ENCODE results near the gene ABR.
"Not testable (repeated sequence)": the region's sequence is repeated elsewhere in the genome, so short reads cannot be mapped to it uniquely, and the experiment has no call there.

Gene ABR

GRCh38 chr17:1053661-1054360, 126.0 kb downstream of the ABR start:
- Histone ChIP-seq H3K4me3 (ENCODE audit: low read length) (no peak overlapping the region), H3K9me3 (replicated peaks; ENCODE audit: low read length) (no peaks in the 10 kb centered on the region), H3K36me3 (ENCODE audit: insufficient read depth, low read length) (peaks cover 39% of the 10 kb centered on the region), H3K4me1 (ENCODE audit: control insufficient read depth, insufficient read depth, low read length) (no peaks in the 10 kb centered on the region), H3K27me3 (ENCODE audit: control insufficient read depth, insufficient read depth, low read length) (no peaks in the 10 kb centered on the region), H3K9ac (ENCODE audit: low read depth, low read length) (no peak overlapping the region), H3K4me2 (ENCODE audit: low read length) (no peak overlapping the region)

- H3K4me3 ChIP-seq (ENCODE audit: low read length): no peak overlapping the region
- H3K27me3 ChIP-seq (ENCODE audit: control insufficient read depth, insufficient read depth, low read length): no peaks in the 10 kb centered on the region
- H3K9me3 ChIP-seq (replicated peaks; ENCODE audit: low read length): no peaks in the 10 kb centered on the region
- H3K4me2 ChIP-seq (ENCODE audit: low read length): no peak overlapping the region
- no peaks in the 10 kb centered on the region for H3K4me1 ChIP-seq (ENCODE audit: control insufficient read depth, insufficient read depth, low read length)
- H3K36me3 ChIP-seq (ENCODE audit: insufficient read depth, low read length): peaks cover 29% of the 10 kb centered on the region
- H3K9ac ChIP-seq (ENCODE audit: low read depth, low read length): no peak overlapping the region
These were observed 128.5 kb downstream of the ABR start for GRCh38 chr17:1050996-1051925.

- no peaks in the 10 kb centered on the region for H3K9me3 ChIP-seq (replicated peaks; ENCODE audit: low read length)
- no peak overlapping the region for H3K4me2 ChIP-seq (ENCODE audit: low read length)
- peaks cover 27% of the 10 kb centered on the region for H3K36me3 ChIP-seq (ENCODE audit: insufficient read depth, low read length)
- no peaks in the 10 kb centered on the region for H3K4me1 ChIP-seq (ENCODE audit: control insufficient read depth, insufficient read depth, low read length)
- no peak overlapping the region for H3K4me3 ChIP-seq (ENCODE audit: low read length)
- no peaks in the 10 kb centered on the region for H3K27me3 ChIP-seq (ENCODE audit: control insufficient read depth, insufficient read depth, low read length)
- H3K9ac ChIP-seq (ENCODE audit: low read depth, low read length): no peak overlapping the region
These were observed 129.4 kb downstream of the ABR start for GRCh38 chr17:1050246-1050995.

GRCh38 chr17:1049446-1050225, 130.1 kb downstream of the ABR start:
- Histone ChIP-seq H3K27me3 (ENCODE audit: control insufficient read depth, insufficient read depth, low read length) (no peaks in the 10 kb centered on the region), H3K4me3 (ENCODE audit: low read length) (no peak overlapping the region), H3K4me2 (ENCODE audit: low read length) (no peak overlapping the region), H3K4me1 (ENCODE audit: control insufficient read depth, insufficient read depth, low read length) (no peaks in the 10 kb centered on the region), H3K36me3 (ENCODE audit: insufficient read depth, low read length) (peaks cover 22% of the 10 kb centered on the region), H3K9me3 (replicated peaks; ENCODE audit: low read length) (no peaks in the 10 kb centered on the region), H3K9ac (ENCODE audit: low read depth, low read length) (no peak overlapping the region)

- H3K9ac ChIP-seq (ENCODE audit: low read depth, low read length); H3K27me3 ChIP-seq (ENCODE audit: control insufficient read depth, insufficient read depth, low read length); H3K4me3 ChIP-seq (ENCODE audit: low read length); H3K4me2 ChIP-seq (ENCODE audit: low read length); H3K4me1 ChIP-seq (ENCODE audit: control insufficient read depth, insufficient read depth, low read length); H3K9me3 ChIP-seq (replicated peaks; ENCODE audit: low read length): not testable (repeated sequence)
- H3K36me3 ChIP-seq (ENCODE audit: insufficient read depth, low read length): peaks cover 15% of the 10 kb centered on the region
These were observed 131.2 kb downstream of the ABR start for GRCh38 chr17:1048516-1049115.

- no peaks in the 10 kb centered on the region for H3K4me1 ChIP-seq (ENCODE audit: control insufficient read depth, insufficient read depth, low read length)
- peaks cover 15% of the 10 kb centered on the region for H3K36me3 ChIP-seq (ENCODE audit: insufficient read depth, low read length)
- H3K27me3 ChIP-seq (ENCODE audit: control insufficient read depth, insufficient read depth, low read length): no peaks in the 10 kb centered on the region
- H3K9ac ChIP-seq (ENCODE audit: low read depth, low read length): no peak overlapping the region
- H3K9me3 ChIP-seq (replicated peaks; ENCODE audit: low read length): no peaks in the 10 kb centered on the region
- no peak overlapping the region for H3K4me3 ChIP-seq (ENCODE audit: low read length)
- H3K4me2 ChIP-seq (ENCODE audit: low read length): no peak overlapping the region
These were observed 131.8 kb downstream of the ABR start for GRCh38 chr17:1047879-1048470.

- Histone ChIP-seq H3K36me3 (ENCODE audit: insufficient read depth, low read length) (peaks cover 22% of the 10 kb centered on the region), H3K4me2 (ENCODE audit: low read length) (no peak overlapping the region), H3K27me3 (ENCODE audit: control insufficient read depth, insufficient read depth, low read length) (no peaks in the 10 kb centered on the region), H3K9me3 (replicated peaks; ENCODE audit: low read length) (no peaks in the 10 kb centered on the region), H3K4me1 (ENCODE audit: control insufficient read depth, insufficient read depth, low read length) (no peaks in the 10 kb centered on the region), H3K4me3 (ENCODE audit: low read length) (no peak overlapping the region), H3K9ac (ENCODE audit: low read depth, low read length) (no peak overlapping the region)
These were observed 132.5 kb downstream of the ABR start for GRCh38 chr17:1047177-1047878.

GRCh38 chr17:1045456-1045855, 134.3 kb downstream of the ABR start:
- Histone ChIP-seq H3K27me3 (ENCODE audit: control insufficient read depth, insufficient read depth, low read length) (no peaks in the 10 kb centered on the region), H3K9ac (ENCODE audit: low read depth, low read length) (no peak overlapping the region), H3K9me3 (replicated peaks; ENCODE audit: low read length) (no peaks in the 10 kb centered on the region), H3K4me3 (ENCODE audit: low read length) (no peak overlapping the region), H3K4me2 (ENCODE audit: low read length) (no peak overlapping the region), H3K4me1 (ENCODE audit: control insufficient read depth, insufficient read depth, low read length) (peaks cover under 1% of the 10 kb centered on the region), H3K36me3 (ENCODE audit: insufficient read depth, low read length) (peaks cover 27% of the 10 kb centered on the region)

GRCh38 chr17:1044387-1045009, 135.3 kb downstream of the ABR start:
- not testable (repeated sequence) for H3K9ac ChIP-seq (ENCODE audit: low read depth, low read length); H3K9me3 ChIP-seq (replicated peaks; ENCODE audit: low read length); H3K4me3 ChIP-seq (ENCODE audit: low read length); H3K4me2 ChIP-seq (ENCODE audit: low read length); H3K27me3 ChIP-seq (ENCODE audit: control insufficient read depth, insufficient read depth, low read length)
- Histone ChIP-seq H3K4me1 (ENCODE audit: control insufficient read depth, insufficient read depth, low read length) (peaks cover 11% of the 10 kb centered on the region), H3K36me3 (ENCODE audit: insufficient read depth, low read length) (peaks cover 21% of the 10 kb centered on the region)

All from skeletal muscle satellite cell (primary cell).